Osteoblast (primary cell): Measurements from ENCODE around the gene SLAIN1. TPM values are rescaled to one million over a fixed set of nuclear protein-coding genes. Genes with fewer than 3 reads are reported as not detected.

ENCODE experiments used
- DNase-seq: peaks from one replicate; pipeline ENCODE4 v3.0.0; 2011; ENCODE audit warnings: low spot score, mixed read lengths; ENCODE audit not compliant: insufficient read length; ENCODE audit errors: missing footprints
- H2AFZ ChIP-seq: 2 replicates; pipeline ENCODE4 v1.6.0; 2011; ENCODE audit warnings: mild to moderate bottlenecking, low read length
- H3K27ac ChIP-seq: 2 replicates; pipeline ENCODE4 v1.5.1; 2011; ENCODE audit warnings: mild to moderate bottlenecking, low read depth, low read length, moderate library complexity
- H3K27me3 ChIP-seq: 2 replicates; pipeline ENCODE4 v1.6.0; 2012; ENCODE audit warnings: mild to moderate bottlenecking, control low read depth, inconsistent platforms, low read length, moderate library complexity; ENCODE audit not compliant: insufficient read depth
- H3K36me3 ChIP-seq: 2 replicates; pipeline ENCODE4 v1.5.1; 2011; ENCODE audit warnings: mild to moderate bottlenecking, low read length, control low read depth, moderate library complexity; ENCODE audit not compliant: insufficient read depth
- H3K4me1 ChIP-seq: 2 replicates; pipeline ENCODE4 v1.5.1; 2011; ENCODE audit warnings: mild to moderate bottlenecking, low read length, control low read depth, moderate library complexity; ENCODE audit not compliant: insufficient read depth
- H3K4me2 ChIP-seq: 2 replicates; pipeline ENCODE4 v1.6.0; 2011; ENCODE audit warnings: mild to moderate bottlenecking, low read length; ENCODE audit not compliant: insufficient read depth
- H3K4me3 ChIP-seq: fragments of 200-600 bp; sonication (generic); 3 replicates; pipeline ENCODE4 v1.5.1; 2012; ENCODE audit warnings: mild to moderate bottlenecking, low read length, inconsistent platforms; ENCODE audit not compliant: insufficient read depth
- H3K79me2 ChIP-seq: 2 replicates; pipeline ENCODE4 v1.6.0; 2012; ENCODE audit warnings: mild to moderate bottlenecking, low read length, control low read depth, inconsistent platforms; ENCODE audit not compliant: insufficient read depth
- H3K9me3 ChIP-seq: 2 replicates; pipeline ENCODE4 v1.5.1; 2011; ENCODE audit warnings: low read depth, low read length, control low read depth
- H4K20me1 ChIP-seq: 2 replicates; pipeline ENCODE4 v1.6.0; 2012; ENCODE audit warnings: mild to moderate bottlenecking, low read length, control low read depth; ENCODE audit not compliant: insufficient read depth
- total RNA-seq: library from RNA; depleted of rRNA; stranded (reverse); fragments of >200 nt; gene quantifications from 2 replicates; pipeline ENCODE4 v1.2.3, GENCODE V29; 2012
- TF ChIP-seq, protein P1 (sequence below): IDR thresholded peaks from 2 replicates; pipeline ENCODE4 v1.5.1; 2011; ENCODE audit warnings: mild to moderate bottlenecking, low read depth, low read length, moderate library complexity; ENCODE audit errors: extremely low read depth

SLAIN1 gene
- total RNA-seq, 1 donor = not detected

- no peaks in the 10 kb centered on the region for H4K20me1 ChIP-seq
- no peaks in the 10 kb centered on the region for H3K9me3 ChIP-seq
- no peak overlapping the region for H3K4me3 ChIP-seq
- H2AFZ ChIP-seq = no peak overlapping the region
- H3K4me1 ChIP-seq = no peaks in the 10 kb centered on the region
- H3K4me2 ChIP-seq = no peak overlapping the region
- no peaks in the 10 kb centered on the region for H3K79me2 ChIP-seq
- no peak for DNase-seq
- no peak overlapping the region for H3K27ac ChIP-seq
- no peaks in the 10 kb centered on the region for H3K36me3 ChIP-seq
- no peaks in the 10 kb centered on the region for H3K27me3 ChIP-seq
- TF ChIP-seq, protein P1, sequence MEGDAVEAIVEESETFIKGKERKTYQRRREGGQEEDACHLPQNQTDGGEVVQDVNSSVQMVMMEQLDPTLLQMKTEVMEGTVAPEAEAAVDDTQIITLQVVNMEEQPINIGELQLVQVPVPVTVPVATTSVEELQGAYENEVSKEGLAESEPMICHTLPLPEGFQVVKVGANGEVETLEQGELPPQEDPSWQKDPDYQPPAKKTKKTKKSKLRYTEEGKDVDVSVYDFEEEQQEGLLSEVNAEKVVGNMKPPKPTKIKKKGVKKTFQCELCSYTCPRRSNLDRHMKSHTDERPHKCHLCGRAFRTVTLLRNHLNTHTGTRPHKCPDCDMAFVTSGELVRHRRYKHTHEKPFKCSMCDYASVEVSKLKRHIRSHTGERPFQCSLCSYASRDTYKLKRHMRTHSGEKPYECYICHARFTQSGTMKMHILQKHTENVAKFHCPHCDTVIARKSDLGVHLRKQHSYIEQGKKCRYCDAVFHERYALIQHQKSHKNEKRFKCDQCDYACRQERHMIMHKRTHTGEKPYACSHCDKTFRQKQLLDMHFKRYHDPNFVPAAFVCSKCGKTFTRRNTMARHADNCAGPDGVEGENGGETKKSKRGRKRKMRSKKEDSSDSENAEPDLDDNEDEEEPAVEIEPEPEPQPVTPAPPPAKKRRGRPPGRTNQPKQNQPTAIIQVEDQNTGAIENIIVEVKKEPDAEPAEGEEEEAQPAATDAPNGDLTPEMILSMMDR = no peak
Measured at GRCh38 chr13:77733674-77734073, 36.2 kb downstream of the SLAIN1 start.

DNA sequence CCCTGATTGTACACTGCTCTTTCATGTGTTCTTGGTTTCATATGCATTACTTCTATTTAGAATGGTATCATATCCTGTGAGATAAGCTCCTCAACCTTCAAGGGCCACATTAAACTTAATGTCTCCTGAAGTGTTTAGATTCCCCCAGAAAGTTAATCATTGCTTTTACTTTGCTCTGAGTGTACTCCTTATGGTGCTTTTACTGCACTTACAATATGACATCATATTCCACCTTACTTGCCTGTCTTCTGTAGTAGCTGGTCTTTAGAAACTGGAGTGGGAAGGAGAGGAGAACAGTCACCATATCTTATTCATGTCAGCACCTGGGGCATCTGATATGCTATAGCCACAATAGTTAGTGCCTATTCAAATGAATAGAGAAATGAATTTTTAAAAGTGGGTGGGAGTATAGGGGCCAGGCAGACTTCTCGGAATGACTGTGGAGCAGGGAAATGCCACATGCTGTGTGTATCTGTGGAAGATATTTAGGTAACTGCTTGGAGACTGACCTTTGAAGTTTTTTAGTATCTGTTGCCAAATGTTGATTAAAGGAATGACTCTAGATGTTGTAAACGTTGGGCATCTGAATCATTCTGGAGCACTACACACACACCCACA is 40.2 kb downstream of the SLAIN1 start:
- H3K36me3 ChIP-seq = no peaks in the 10 kb centered on the region
- no peak overlapping the region for H2AFZ ChIP-seq
- no peak overlapping the region for H3K4me2 ChIP-seq
- DNase-seq = no peak
- no peaks in the 10 kb centered on the region for H3K9me3 ChIP-seq
- no peak overlapping the region for H3K27ac ChIP-seq
- no peaks in the 10 kb centered on the region for H3K79me2 ChIP-seq
- no peaks in the 10 kb centered on the region for H3K4me1 ChIP-seq
- no peaks in the 10 kb centered on the region for H3K27me3 ChIP-seq
- H3K4me3 ChIP-seq = no peak overlapping the region
- no peaks in the 10 kb centered on the region for H4K20me1 ChIP-seq
- TF ChIP-seq, protein P1 = no peak

DNA sequence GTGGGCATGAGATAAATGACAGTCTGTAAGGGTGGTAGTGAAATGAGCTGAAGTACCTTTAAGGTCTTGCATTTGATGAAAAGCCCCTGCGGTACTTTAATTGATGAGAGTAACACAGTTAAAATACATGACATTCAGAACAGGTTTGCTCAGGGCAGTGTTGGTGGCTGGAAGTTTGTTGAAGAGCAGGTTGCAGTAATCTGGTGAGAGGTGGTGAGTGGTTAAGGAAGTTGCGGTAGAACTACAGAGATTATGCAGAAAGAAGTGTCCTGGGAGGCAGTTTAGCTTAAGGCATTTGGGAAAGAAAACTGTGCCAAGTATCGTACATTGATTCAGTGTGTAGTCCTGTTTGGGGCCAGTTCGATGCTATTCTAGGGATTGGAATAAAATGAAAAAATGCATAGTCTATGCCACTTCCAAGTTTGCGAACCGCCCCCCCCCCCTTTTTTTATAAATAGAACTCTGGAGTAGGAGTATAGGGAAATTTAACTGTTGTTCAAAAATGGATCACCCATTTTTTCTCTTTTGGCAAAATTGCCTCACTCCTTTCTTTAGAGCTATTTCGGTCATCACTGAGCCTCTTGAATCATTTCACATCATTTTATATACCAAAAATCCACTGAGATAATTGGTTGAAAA is 42.7 kb downstream of the SLAIN1 start:
- TF ChIP-seq, protein P1 = no peak
- Histone ChIP-seq H4K20me1 (no peaks in the 10 kb centered on the region), H3K79me2 (no peaks in the 10 kb centered on the region), H3K36me3 (no peaks in the 10 kb centered on the region), H3K4me2 (no peak overlapping the region), H3K4me1 (no peaks in the 10 kb centered on the region), H3K27ac (no peak overlapping the region), H2AFZ (no peak overlapping the region), H3K4me3 (no peak overlapping the region), H3K9me3 (no peaks in the 10 kb centered on the region), H3K27me3 (no peaks in the 10 kb centered on the region)
- no peak for DNase-seq

DNA sequence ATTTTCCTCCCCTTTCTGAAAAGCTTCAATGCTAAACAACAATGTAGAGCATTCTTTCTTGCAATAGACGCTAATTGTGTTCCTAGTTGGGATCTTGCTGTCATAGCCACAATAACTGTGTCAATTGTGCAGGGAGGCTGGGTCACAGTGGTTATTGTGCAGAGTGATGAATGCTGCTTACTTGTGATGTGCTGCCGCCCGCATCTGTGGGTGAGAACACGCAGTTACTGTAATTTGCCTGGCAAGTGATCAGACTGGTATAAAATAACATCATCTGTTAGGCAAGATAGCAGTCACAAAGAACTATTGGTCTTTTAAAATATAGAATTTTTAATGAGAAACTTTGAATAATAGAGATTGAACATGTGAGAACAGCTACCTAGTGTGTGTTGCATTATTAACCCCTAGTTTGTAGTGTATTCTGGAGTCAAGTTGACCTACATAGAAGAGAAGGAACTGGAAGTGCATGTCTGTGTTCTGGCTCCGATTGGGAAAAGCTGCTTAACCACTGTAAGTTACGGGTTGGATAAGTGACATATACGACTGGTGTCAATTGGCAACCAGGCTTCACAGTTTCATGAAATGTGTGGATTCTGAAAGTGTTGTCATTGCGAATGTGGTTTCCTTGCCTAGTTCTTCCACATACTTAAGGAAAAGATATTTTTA is 43.6 kb downstream of the SLAIN1 start:
- Histone ChIP-seq H3K27me3 (no peaks in the 10 kb centered on the region), H3K79me2 (no peaks in the 10 kb centered on the region), H3K36me3 (no peaks in the 10 kb centered on the region), H2AFZ (no peak overlapping the region), H3K4me1 (no peaks in the 10 kb centered on the region), H3K27ac (no peak overlapping the region), H4K20me1 (no peaks in the 10 kb centered on the region), H3K9me3 (no peaks in the 10 kb centered on the region), H3K4me3 (no peak overlapping the region), H3K4me2 (no peak overlapping the region)
- TF ChIP-seq, protein P1 = no peak
- DNase-seq = no peak
